PC-3 (cell line): Measurements from ENCODE around the gene ZFHX3. TPM values are rescaled to one million over a fixed set of nuclear protein-coding genes. Genes with fewer than 3 reads are reported as not detected.

Source experiments
- ATAC-seq: fragments of 200-7000 bp; cut with Tn5 transposase; 2 replicates; pipeline ENCODE4 v1.9.1; 2020; ENCODE audit warnings: mild to moderate bottlenecking, moderate library complexity
- BruUV-seq: library from RNA; stranded (reverse); fragments of 400-500 nt; replicated peaks from 2 replicates; lab custom pipeline; 2021; lab: Mats Ljungman, UMichigan
- CTCF ChIA-PET: fragments of 300-600 bp; sonication (Branson Sonifier 250); formaldehyde crosslinking; loops from one replicate; lab custom pipeline; 2022; ENCODE audit warnings: antibody characterized with exemption; lab: Charles Lee
- POLR2A ChIA-PET: fragments of 300-600 bp; sonication (Branson Sonifier 250); formaldehyde crosslinking; loops from one replicate; lab custom pipeline; 2022; ENCODE audit warnings: antibody characterized with exemption; ENCODE audit not compliant: unreplicated experiment; lab: Charles Lee
- DNase-seq: peaks from one replicate; pipeline ENCODE4 v3.0.0-alpha.2; 2015
- H2AFZ ChIP-seq: fragments of 300-600 bp; sonication (generic); 2 replicates; pipeline ENCODE4 v1.6.0; 2016; ENCODE audit warnings: antibody characterized with exemption, low read length
- H3F3A ChIP-seq: fragments of 300-600 bp; sonication (generic); one replicate; pipeline ENCODE4 v1.6.0; 2017; ENCODE audit warnings: antibody characterized with exemption, low read length, control low read depth, mild to moderate bottlenecking; ENCODE audit not compliant: unreplicated experiment
- H3K27ac ChIP-seq: fragments of 300-600 bp; sonication (generic); 2 replicates; pipeline ENCODE4 v1.5.1; 2016; ENCODE audit warnings: mild to moderate bottlenecking, low read length
- H3K27me3 ChIP-seq: fragments of 300-600 bp; sonication (generic); 2 replicates; pipeline ENCODE4 v1.6.1; 2016; ENCODE audit warnings: low read length, mixed read lengths
- H3K36me3 ChIP-seq: fragments of 300-600 bp; sonication (generic); 2 replicates; pipeline ENCODE4 v1.6.1; 2016; ENCODE audit warnings: low read depth, mixed run types, low read length, mixed read lengths
- H3K4me1 ChIP-seq: fragments of 300-600 bp; sonication (generic); 2 replicates; pipeline ENCODE4 v1.5.1; 2016; ENCODE audit warnings: low read length; ENCODE audit not compliant: insufficient read depth
- H3K4me2 ChIP-seq: fragments of 300-600 bp; sonication (generic); 2 replicates; pipeline ENCODE4 v1.6.0; 2016; ENCODE audit warnings: low read length
- H3K4me3 ChIP-seq: fragments of 300-600 bp; sonication (generic); 2 replicates; pipeline ENCODE4 v1.5.1; 2016; ENCODE audit warnings: mild to moderate bottlenecking, low read length, mixed read lengths
- H3K79me2 ChIP-seq: fragments of 300-600 bp; sonication (generic); 2 replicates; pipeline ENCODE4 v1.6.1; 2017; ENCODE audit warnings: low read length, mixed read lengths
- H3K9ac ChIP-seq: fragments of 300-600 bp; sonication (generic); 2 replicates; pipeline ENCODE4 v1.6.0; 2016; ENCODE audit warnings: mild to moderate bottlenecking, low read length
- H3K9me2 ChIP-seq: fragments of 300-600 bp; sonication (generic); replicated peaks from 2 replicates; pipeline ENCODE4 v1.6.1; 2016; ENCODE audit warnings: mixed run types, low read length, mixed read lengths
- H3K9me3 ChIP-seq: fragments of 300-600 bp; sonication (generic); 2 replicates; pipeline ENCODE4 v1.6.1; 2016; ENCODE audit warnings: low read length, mixed read lengths
- H4K20me1 ChIP-seq: fragments of 300-600 bp; sonication (generic); 2 replicates; pipeline ENCODE4 v1.6.1; 2016; ENCODE audit warnings: low read length, mixed read lengths
- EZH2 ChIP-seq: fragments of 300-600 bp; sonication (generic); IDR thresholded peaks from one replicate; pipeline ENCODE4 v1.6.1; 2017; ENCODE audit warnings: antibody characterized with exemption, mild to moderate bottlenecking, low read length; ENCODE audit not compliant: unreplicated experiment
- EZH2phosphoT487 ChIP-seq: fragments of 300-600 bp; sonication (generic); IDR thresholded peaks from 2 replicates; pipeline ENCODE4 v1.6.1; 2018; ENCODE audit warnings: mild to moderate bottlenecking, antibody characterized with exemption, low read length, borderline replicate concordance
- intact Hi-C: fragments of 100-400 bp; cut with micrococcal nuclease; formaldehyde crosslinking; loops from 2 replicates; pipeline ENCODE4 v1.9.0; 2023
- total RNA-seq: library from RNA; depleted of rRNA; stranded (reverse); fragments of >200 nt; gene quantifications from 2 replicates; pipeline ENCODE4 v1.2.3, GENCODE V29; 2014
- TF ChIP-seq, protein P1 (sequence below): fragments of 300-600 bp; sonication (generic); conservative IDR thresholded peaks from 2 replicates; pipeline ENCODE4 v1.5.1; 2017; ENCODE audit warnings: antibody characterized with exemption, low read depth, mild to moderate bottlenecking, low read length

The ZFHX3 gene
- total RNA-seq, 1 experiment from 2014 or later: 3.5 TPM

DNA sequence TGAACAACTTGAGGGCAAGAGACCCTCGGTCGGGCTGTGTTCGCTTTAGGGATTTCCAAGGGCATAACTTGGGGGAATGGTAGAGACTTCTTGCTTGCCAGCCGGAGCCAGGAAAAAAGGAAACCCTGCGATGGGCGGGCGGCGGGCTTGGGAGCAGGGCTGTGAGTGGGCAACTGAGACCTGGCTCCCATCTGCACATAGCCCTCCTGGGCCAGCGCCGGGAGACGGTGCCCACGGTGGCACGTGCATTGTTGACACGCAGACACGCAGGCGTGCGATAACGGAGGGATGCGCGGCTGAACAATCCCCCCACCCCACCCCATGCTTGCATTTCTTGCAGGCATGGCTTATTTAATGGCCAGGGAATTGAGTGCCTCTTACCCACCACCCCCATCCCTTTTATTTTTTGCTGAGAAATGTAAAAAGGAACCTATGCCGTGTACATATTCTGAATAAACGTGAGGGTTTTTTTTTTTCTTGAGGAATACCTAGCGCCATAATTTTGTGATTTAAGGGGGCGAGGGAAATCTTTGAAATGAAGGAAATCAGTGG is 17.1 kb upstream of the ZFHX3 start:
- no peaks in the 10 kb centered on the region for H3K27me3 ChIP-seq
- no peak overlapping the region for H3K4me2 ChIP-seq
- POLR2A ChIA-PET: no interaction called here
- no peak overlapping the region for H3K9ac ChIP-seq
- no peaks in the 10 kb centered on the region for H3K36me3 ChIP-seq
- H3K9me3 ChIP-seq: no peaks in the 10 kb centered on the region
- no TSS peak for BruUV-seq
- TF ChIP-seq EZH2phosphoT487 (no peak), EZH2 (no peak)
- TF ChIP-seq, protein P1, sequence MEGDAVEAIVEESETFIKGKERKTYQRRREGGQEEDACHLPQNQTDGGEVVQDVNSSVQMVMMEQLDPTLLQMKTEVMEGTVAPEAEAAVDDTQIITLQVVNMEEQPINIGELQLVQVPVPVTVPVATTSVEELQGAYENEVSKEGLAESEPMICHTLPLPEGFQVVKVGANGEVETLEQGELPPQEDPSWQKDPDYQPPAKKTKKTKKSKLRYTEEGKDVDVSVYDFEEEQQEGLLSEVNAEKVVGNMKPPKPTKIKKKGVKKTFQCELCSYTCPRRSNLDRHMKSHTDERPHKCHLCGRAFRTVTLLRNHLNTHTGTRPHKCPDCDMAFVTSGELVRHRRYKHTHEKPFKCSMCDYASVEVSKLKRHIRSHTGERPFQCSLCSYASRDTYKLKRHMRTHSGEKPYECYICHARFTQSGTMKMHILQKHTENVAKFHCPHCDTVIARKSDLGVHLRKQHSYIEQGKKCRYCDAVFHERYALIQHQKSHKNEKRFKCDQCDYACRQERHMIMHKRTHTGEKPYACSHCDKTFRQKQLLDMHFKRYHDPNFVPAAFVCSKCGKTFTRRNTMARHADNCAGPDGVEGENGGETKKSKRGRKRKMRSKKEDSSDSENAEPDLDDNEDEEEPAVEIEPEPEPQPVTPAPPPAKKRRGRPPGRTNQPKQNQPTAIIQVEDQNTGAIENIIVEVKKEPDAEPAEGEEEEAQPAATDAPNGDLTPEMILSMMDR: no peak
- peaks cover 38% of the 10 kb centered on the region for H3K4me1 ChIP-seq
- CTCF ChIA-PET: no interaction called here
- H4K20me1 ChIP-seq: no peaks in the 10 kb centered on the region
- no peak overlapping the region for H2AFZ ChIP-seq
- peaks cover 6% of the 10 kb centered on the region; the same call in 1 of the 2 replicates for H3K79me2 ChIP-seq
- H3K27ac ChIP-seq: no peak overlapping the region
- intact Hi-C loops: no loop called here
- DNase-seq (no peak), ATAC-seq (no peak)
- H3K4me3 ChIP-seq: no peak overlapping the region
- peaks cover 4% of the 10 kb centered on the region for H3F3A ChIP-seq
- no peaks in the 10 kb centered on the region for H3K9me2 ChIP-seq

DNA sequence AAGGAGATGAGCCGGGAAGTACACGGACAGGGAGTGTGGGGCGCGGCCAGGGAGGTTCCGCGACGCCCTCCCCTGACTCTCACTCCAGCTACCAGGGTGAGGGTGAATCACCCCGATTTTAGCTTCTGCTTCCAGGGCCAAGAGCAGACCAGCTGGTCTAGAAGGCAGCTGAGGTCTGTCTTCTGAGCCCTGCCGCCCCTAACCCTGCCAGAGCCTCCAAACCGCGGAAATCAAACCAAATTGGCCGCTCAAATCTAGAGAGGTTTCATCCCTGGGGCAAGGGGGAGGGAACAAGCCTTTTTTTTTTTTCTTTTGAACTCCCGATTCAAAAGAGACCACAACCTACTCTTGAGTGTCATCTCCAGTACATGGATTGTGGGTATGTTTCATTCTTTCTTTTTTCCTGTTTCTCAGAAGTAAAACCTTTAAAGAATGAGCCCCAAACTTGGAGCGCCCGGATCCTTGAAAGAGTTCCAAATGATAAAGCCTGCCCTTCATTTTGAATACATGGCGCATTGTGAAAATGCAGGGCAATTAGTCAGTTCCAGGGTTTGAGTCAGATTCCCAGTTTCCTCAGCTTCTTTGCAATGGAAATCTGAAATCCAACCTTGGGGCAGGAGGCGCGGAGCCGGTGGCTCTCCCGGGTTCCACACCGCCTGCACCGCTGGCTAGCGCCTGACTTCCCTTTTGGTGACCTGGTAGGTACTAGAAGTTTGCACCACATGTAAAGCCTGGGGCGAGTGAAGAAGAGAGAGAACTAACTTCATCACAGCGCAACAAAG is 16.5 kb upstream of the ZFHX3 start:
- no peak overlapping the region for H3K27ac ChIP-seq
- POLR2A ChIA-PET: no interaction called here
- BruUV-seq: no TSS peak
- no peak overlapping the region for H3K4me2 ChIP-seq
- CTCF ChIA-PET: no interaction called here
- intact Hi-C loops: no loop called here
- no peak overlapping the region for H3K4me3 ChIP-seq
- no peak overlapping the region for H3K9ac ChIP-seq
- no peaks in the 10 kb centered on the region for H3K9me3 ChIP-seq
- H4K20me1 ChIP-seq: no peaks in the 10 kb centered on the region
- no peaks in the 10 kb centered on the region for H3K36me3 ChIP-seq
- no peak overlapping the region for H2AFZ ChIP-seq
- peaks cover 4% of the 10 kb centered on the region for H3F3A ChIP-seq
- peaks cover 38% of the 10 kb centered on the region for H3K4me1 ChIP-seq
- ATAC-seq: no peak
- peaks cover 11% of the 10 kb centered on the region for H3K79me2 ChIP-seq
- no peaks in the 10 kb centered on the region for H3K27me3 ChIP-seq
- no peak for TF ChIP-seq EZH2phosphoT487
- H3K9me2 ChIP-seq: no peaks in the 10 kb centered on the region
- no peak for DNase-seq

GRCh38 chr16:73063854-73064211 is 15.9 kb upstream of the ZFHX3 start:
- Histone ChIP-seq H3K27me3 (no peaks in the 10 kb centered on the region), H2AFZ (no peak overlapping the region), H3K79me2 (peaks cover 17% of the 10 kb centered on the region), H3K9me3 (no peaks in the 10 kb centered on the region), H3K36me3 (no peaks in the 10 kb centered on the region), H3K27ac (no peak overlapping the region), H3K4me1 (peaks cover 34% of the 10 kb centered on the region), H3K4me2 (no peak overlapping the region), H3F3A (peaks cover 4% of the 10 kb centered on the region), H3K9me2 (no peaks in the 10 kb centered on the region), H3K4me3 (no peak overlapping the region), H4K20me1 (no peaks in the 10 kb centered on the region), H3K9ac (no peak overlapping the region)
- DNase-seq: no peak
- POLR2A ChIA-PET: no interaction called here
- no peak for ATAC-seq
- intact Hi-C loops: no loop called here
- TF ChIP-seq EZH2 (no peak), EZH2phosphoT487 (no peak)
- TF ChIP-seq, protein P1: no peak
- BruUV-seq: no TSS peak
- CTCF ChIA-PET: no interaction called here
